Subcutaneous adipose tissue (tissue), 4 donors: ENCODE results near the gene NCBP2L. TPM values are rescaled to one million over a fixed set of nuclear protein-coding genes. Genes with fewer than 3 reads are reported as not detected.

Source experiments
- total RNA-seq, 4 donors: library from RNA; depleted of rRNA; stranded (reverse); fragments of >200 nt; gene quantifications; one replicate each; pipeline ENCODE4 v1.1.0, GENCODE V29; 2016
- TF ChIP-seq, protein P1 (sequence below): fragments of 450-650 bp; IDR thresholded peaks from one replicate; pipeline ENCODE4 v1.5.1; 2016; ENCODE audit warnings: low read depth, mild to moderate bottlenecking, control low read depth, antibody characterized with exemption, moderate library complexity

Gene NCBP2L
- total RNA-seq, 4 donors from 2014 or later: not detected

GRCh38 chrX:107733686-107734085 lies 43.8 kb upstream of the NCBP2L start:
- TF ChIP-seq, protein P1, sequence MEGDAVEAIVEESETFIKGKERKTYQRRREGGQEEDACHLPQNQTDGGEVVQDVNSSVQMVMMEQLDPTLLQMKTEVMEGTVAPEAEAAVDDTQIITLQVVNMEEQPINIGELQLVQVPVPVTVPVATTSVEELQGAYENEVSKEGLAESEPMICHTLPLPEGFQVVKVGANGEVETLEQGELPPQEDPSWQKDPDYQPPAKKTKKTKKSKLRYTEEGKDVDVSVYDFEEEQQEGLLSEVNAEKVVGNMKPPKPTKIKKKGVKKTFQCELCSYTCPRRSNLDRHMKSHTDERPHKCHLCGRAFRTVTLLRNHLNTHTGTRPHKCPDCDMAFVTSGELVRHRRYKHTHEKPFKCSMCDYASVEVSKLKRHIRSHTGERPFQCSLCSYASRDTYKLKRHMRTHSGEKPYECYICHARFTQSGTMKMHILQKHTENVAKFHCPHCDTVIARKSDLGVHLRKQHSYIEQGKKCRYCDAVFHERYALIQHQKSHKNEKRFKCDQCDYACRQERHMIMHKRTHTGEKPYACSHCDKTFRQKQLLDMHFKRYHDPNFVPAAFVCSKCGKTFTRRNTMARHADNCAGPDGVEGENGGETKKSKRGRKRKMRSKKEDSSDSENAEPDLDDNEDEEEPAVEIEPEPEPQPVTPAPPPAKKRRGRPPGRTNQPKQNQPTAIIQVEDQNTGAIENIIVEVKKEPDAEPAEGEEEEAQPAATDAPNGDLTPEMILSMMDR: no peak

DNA sequence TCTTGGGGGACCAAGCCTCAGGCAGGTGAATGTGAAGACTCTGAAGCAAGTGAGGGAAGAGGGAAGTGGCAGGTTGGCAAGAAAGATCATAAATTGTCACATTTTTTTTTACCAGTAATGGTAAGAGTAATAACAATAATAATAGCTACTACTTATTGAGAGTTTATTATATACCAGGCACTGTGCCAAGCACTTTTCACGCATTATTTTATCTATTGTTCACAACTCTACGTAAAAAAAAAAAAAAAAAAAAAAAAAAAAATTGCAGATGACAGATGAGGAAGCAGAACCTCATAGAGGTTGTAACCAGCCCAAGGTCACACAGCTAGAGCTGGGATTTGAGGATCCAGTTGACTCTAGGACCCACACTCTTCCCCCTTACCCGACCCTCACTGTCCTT lies 42.9 kb upstream of the NCBP2L start:
- TF ChIP-seq, protein P1: no peak

DNA sequence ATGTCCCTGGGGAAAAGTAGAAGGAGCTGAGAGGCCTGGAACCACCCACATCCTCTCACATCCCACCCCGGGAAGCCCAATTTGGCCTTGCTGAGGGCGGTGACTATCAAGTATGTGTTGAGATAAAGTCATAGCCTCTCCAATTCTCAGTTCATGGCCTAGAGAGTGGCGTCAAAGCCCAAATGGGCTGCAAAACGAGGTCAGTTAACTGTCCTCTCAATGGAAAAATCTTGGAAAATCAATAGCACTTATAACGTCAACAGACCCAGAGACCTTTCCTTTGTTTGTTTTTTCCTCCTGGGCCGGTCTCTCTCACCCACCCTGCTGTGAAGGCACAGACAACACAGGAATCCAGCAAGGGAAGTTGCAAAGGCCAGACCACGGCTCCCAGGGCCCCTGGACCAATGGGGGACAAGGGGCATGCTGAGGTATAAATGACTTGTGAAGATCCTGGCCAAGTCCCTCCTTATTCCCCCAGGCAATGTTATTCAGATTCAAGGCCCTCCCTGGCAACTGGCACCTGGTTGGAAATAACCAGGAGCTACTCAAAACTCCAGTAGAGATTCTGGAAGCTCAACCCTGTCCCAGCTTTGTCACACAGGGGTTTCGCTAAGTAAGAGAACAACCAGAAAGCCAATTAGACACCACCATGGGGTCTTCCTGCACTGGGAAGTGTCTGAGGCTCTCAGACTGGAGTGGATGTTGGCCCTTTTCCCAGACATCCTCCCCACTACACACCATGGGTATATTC lies 40.6 kb upstream of the NCBP2L start:
- TF ChIP-seq, protein P1: no peak

DNA sequence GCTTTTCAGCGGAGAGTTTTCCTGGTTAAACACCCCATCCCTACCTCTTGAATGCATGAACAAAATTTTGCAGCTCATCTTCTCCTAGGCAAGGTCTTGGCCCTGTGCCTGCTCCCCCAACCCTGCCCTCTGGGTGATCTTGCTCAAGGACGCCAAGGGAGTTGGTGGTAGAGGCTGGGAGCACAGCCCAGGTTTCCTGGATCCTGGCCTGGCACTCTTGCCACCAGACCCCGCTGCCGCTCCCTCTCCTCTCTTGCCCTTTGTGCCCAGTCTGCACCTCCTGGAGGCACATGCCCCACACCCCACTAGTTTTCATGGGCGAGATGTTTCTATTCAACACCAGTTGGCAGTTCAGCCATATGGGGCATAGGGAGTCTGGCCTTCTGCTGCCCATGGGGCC lies 39.3 kb upstream of the NCBP2L start:
- TF ChIP-seq, protein P1: no peak

DNA sequence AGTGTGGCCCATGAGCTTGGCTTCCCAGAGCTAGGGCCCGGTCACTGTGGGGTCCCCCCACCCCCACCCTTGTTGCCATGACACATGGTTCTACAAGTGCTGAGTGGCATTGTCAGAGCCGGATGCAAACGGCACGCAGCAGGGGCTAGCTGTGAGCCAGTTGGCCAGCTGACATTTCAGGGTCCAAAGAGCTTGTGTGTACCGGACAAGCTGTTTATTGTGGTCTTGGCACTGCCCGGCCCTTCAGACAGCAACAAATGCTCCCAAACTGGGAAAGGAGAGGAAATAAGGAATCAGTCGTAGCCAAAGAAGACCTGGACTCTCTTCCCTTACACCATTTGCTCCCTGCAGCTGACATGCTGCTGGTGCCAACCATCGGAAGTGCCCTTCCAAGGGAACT lies 38.8 kb upstream of the NCBP2L start:
- TF ChIP-seq, protein P1: no peak

DNA sequence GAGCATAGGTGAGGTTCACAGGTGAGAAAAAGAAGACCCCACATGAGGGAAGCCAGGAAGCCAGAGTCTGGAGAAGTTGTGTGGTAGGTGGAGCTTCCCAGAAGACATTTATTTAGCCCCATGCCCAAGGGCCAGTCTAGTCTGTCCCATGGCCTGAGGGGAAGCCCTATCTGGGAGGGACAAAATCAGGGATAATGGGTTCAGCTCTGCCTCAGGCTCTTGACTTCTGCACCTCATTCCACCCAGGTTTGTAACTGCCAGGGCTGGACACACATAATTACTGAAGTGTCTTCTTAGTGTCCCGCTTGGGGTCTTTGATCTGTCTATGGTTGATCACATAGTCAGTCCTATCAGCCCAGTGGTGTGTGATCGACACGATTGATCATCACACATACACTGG lies 38.0 kb upstream of the NCBP2L start:
- TF ChIP-seq, protein P1: no peak

DNA sequence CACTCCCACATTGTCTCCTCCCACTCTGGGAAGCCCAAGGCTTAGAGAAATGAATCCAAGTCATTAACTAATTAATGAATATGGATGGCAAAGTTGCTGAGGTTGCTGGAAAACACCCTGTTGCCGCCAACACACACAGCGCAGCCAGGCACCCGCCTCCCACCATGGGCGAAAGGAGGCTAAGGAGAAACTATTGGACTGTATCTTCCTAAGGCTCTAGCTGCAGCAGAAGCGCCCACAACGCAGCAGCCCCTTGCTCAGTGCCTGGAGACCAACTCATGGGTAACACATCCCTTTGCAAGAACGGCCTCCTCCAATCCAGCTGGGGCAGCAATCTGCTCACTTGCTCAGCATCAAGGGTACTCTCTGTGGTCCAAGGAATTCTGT lies 36.1 kb upstream of the NCBP2L start:
- TF ChIP-seq, protein P1: no peak
